Endothelial cell of umbilical vein (primary cell): ENCODE data around the gene EFTUD2. TPM values are rescaled to one million over a fixed set of nuclear protein-coding genes. Genes with fewer than 3 reads are reported as not detected.

Experiments used
- BruUV-seq: library from RNA; stranded (reverse); fragments of 400-500 nt; replicated peaks from 2 replicates; lab custom pipeline; 2021; lab: Mats Ljungman, UMichigan
- CTCF ChIA-PET: fragments of 300-600, 350-600 bp; sonication (Branson Sonifier 250); formaldehyde crosslinking; loops from one replicate; lab custom pipeline; 2021; ENCODE audit warnings: antibody characterized with exemption, inconsistent platforms; lab: Charles Lee
- POLR2A ChIA-PET: fragments of 300-600, 350-600 bp; sonication (Branson Sonifier 250); formaldehyde crosslinking; loops from one replicate; lab custom pipeline; 2021; ENCODE audit warnings: antibody characterized with exemption, inconsistent platforms; lab: Charles Lee
- DNase-seq: peaks from one replicate; pipeline ENCODE4 v3.0.0-alpha.2; 2011; ENCODE audit warnings: low read depth, low spot score
- FAIRE-seq: peaks from 2 replicates; lab custom pipeline; 2011; peaks lifted over from hg19 to GRCh38; lab: Jason Lieb, UNC
- H2AFZ ChIP-seq: 2 replicates; pipeline ENCODE4 v1.6.0; 2012; ENCODE audit warnings: low read depth, low read length, control low read depth, inconsistent platforms
- H3K27ac ChIP-seq: 2 replicates; pipeline ENCODE4 v1.5.1; 2011; ENCODE audit warnings: low read depth, mild to moderate bottlenecking, control low read depth, low read length, moderate library complexity; ENCODE audit not compliant: insufficient read depth
- H3K27me3 ChIP-seq, 2 experiments: 2 replicates each; pipeline versions ENCODE4 v1.6.0 to v1.6.1; 2011; ENCODE audit warnings: low read length in 2 of 2, mixed read lengths in 1 of 2; ENCODE audit not compliant: control insufficient read depth in 2 of 2, insufficient read depth in 2 of 2
- H3K36me3 ChIP-seq, 2 experiments: 2 replicates in 1 of 2; 3 replicates in 1 of 2; pipeline ENCODE4 v1.5.1; 2011; ENCODE audit warnings: low read length in 2 of 2, mild to moderate bottlenecking in 1 of 2, moderate library complexity in 1 of 2; ENCODE audit not compliant: control insufficient read depth in 2 of 2, insufficient read depth in 2 of 2; ENCODE audit errors: extremely low read depth in 1 of 2
- H3K4me1 ChIP-seq: 3 replicates; pipeline ENCODE4 v1.5.1; 2011; ENCODE audit warnings: mild to moderate bottlenecking, low read length; ENCODE audit not compliant: control insufficient read depth, insufficient read depth; ENCODE audit errors: extremely low read depth
- H3K4me2 ChIP-seq: 2 replicates; pipeline ENCODE4 v1.6.1; 2011; ENCODE audit warnings: low read length, control low read depth, mixed read lengths; ENCODE audit not compliant: insufficient read depth
- H3K4me3 ChIP-seq, 3 experiments: fragments of 200-600 bp in 1 of 3; sonication (generic), shearing (Covaris generic) in 1 of 3; replicated peaks in 1 of 3; 2 replicates each; pipeline ENCODE4 v1.5.1; 2011 to 2016; ENCODE audit warnings: control low read depth in 3 of 3, low read length in 3 of 3, mild to moderate bottlenecking in 2 of 3, inconsistent platforms in 1 of 3, low read depth in 1 of 3, moderate library complexity in 1 of 3; ENCODE audit not compliant: insufficient read depth in 1 of 3
- H3K79me2 ChIP-seq: 2 replicates; pipeline ENCODE4 v1.6.0; 2012; ENCODE audit warnings: low read length, inconsistent platforms; ENCODE audit not compliant: control insufficient read depth, insufficient read depth
- H3K9ac ChIP-seq: replicated peaks from 2 replicates; pipeline ENCODE3; 2011; ENCODE audit warnings: low read length, control low read depth; ENCODE audit not compliant: insufficient read depth; ENCODE audit errors: extremely low read depth
- H3K9me1 ChIP-seq: replicated peaks from 3 replicates; pipeline ENCODE4 v1.6.0; 2011; ENCODE audit warnings: mild to moderate bottlenecking, low read length; ENCODE audit not compliant: control insufficient read depth, insufficient read depth; ENCODE audit errors: extremely low read depth
- H3K9me3 ChIP-seq: replicated peaks from 2 replicates; pipeline ENCODE4 v1.5.1; 2012; ENCODE audit warnings: low read length, inconsistent platforms; ENCODE audit not compliant: control insufficient read depth, insufficient read depth
- H4K20me1 ChIP-seq: replicated peaks from 2 replicates; pipeline ENCODE3; 2011; ENCODE audit warnings: mild to moderate bottlenecking, low read length; ENCODE audit not compliant: control insufficient read depth, insufficient read depth; ENCODE audit errors: extremely low read depth
- EZH2 ChIP-seq: IDR thresholded peaks from 2 replicates; pipeline ENCODE4 v1.6.1; 2012; ENCODE audit warnings: borderline replicate concordance, low read depth, mild to moderate bottlenecking, moderate library complexity, low read length, inconsistent platforms; ENCODE audit not compliant: severe bottlenecking
- FOS ChIP-seq: IDR thresholded peaks from 2 replicates; pipeline ENCODE4 v1.6.1; 2011; ENCODE audit warnings: mild to moderate bottlenecking, low read length, moderate library complexity, borderline replicate concordance; ENCODE audit not compliant: insufficient read depth
- GATA2 ChIP-seq: IDR thresholded peaks from 2 replicates; pipeline ENCODE4 v1.7.0; 2011; ENCODE audit warnings: low read depth, mild to moderate bottlenecking, moderate library complexity, mixed read lengths, low read length; ENCODE audit not compliant: insufficient read length, insufficient read depth
- JUN ChIP-seq: IDR thresholded peaks from 2 replicates; pipeline ENCODE4 v1.6.1; 2011; ENCODE audit warnings: borderline replicate concordance, low read depth; ENCODE audit not compliant: insufficient read length, insufficient read depth
- MYC ChIP-seq: IDR thresholded peaks from one replicate; pipeline ENCODE4 v1.6.1; 2011; ENCODE audit warnings: mild to moderate bottlenecking, low read depth, low read length
- POLR2A ChIP-seq: IDR thresholded peaks from 2 replicates; pipeline ENCODE4 v1.6.1; 2012; ENCODE audit warnings: low read depth, mild to moderate bottlenecking, control low read depth, low read length
- POLR2AphosphoS5 ChIP-seq: IDR thresholded peaks from 2 replicates; pipeline ENCODE4 v1.6.1; 2012; ENCODE audit warnings: low read depth, mild to moderate bottlenecking, control low read depth, low read length, moderate library complexity; ENCODE audit not compliant: insufficient read depth
- dilution Hi-C: fragments of 300-500 bp; cut with MboI; formaldehyde crosslinking; loops from one replicate; pipeline ENCODE4 v1.15.0; 2019; ENCODE audit warnings: low sequenced_read_pairs; ENCODE audit not compliant: extremely low pct_ligation_motif_present
- intact Hi-C: fragments of 100-400 bp; cut with micrococcal nuclease; formaldehyde crosslinking; loops from one replicate; pipeline ENCODE4 v1.10.0; 2022
- polyA plus RNA-seq, 4 experiments: library from polyadenylated mRNA; depleted of rRNA in 3 of 4; stranded (reverse) in 3 of 4; unstranded in 1 of 4; fragments of >200 nt; gene quantifications; 2 replicates each; pipeline versions ENCODE4 v1.2.1 to v1.2.3, GENCODE V29; 2011 to 2012; ENCODE audit warnings: missing spikeins in 1 of 4
- total RNA-seq: library from RNA; stranded (reverse); gene quantifications from 2 replicates; pipeline ENCODE4 v1.2.3, GENCODE V29; 2021
- TF ChIP-seq, protein P1 (sequence below), 2 donors: IDR thresholded peaks; 1 replicate in 1 of 2; 2 replicates in 1 of 2; pipeline ENCODE4 v1.5.1; 2011; ENCODE audit warnings: low read length in 2 of 2, mild to moderate bottlenecking in 2 of 2, moderate library complexity in 2 of 2, control low read depth in 1 of 2, inconsistent platforms in 1 of 2, low read depth in 1 of 2; ENCODE audit not compliant: insufficient read depth in 1 of 2; ENCODE audit errors: extremely low read depth in 1 of 2
- TF ChIP-seq, protein P2 (sequence below): IDR thresholded peaks from 2 replicates; pipeline ENCODE4 v1.6.1; 2011; ENCODE audit not compliant: insufficient read depth, insufficient read length

The EFTUD2 gene
- total and polyA plus RNA-seq, 2 donors (not counting 3 experiments of a cell fraction or from before 2014, with no cell fraction given), result 125 to 170 TPM

- DNase-seq (peak; percentile 58), FAIRE-seq (no peak)
- POLR2A ChIA-PET, result interaction anchor here (0.5 kb wide), 1 partner anchor 26 kb away, joined by 3 read pairs; no protein-coding TSS in a partner anchor
- Histone ChIP-seq H3K9ac (peak within 1 kb of the TSS; percentile 93), H3K27ac (peak within 1 kb of the TSS; percentile 58), H3K4me2 (peak within 1 kb of the TSS; percentile 87), H3K79me2 (peaks cover 45% of the 10 kb centered on the region), H3K36me3 (no peaks in the 10 kb centered on the region), H3K27me3 (no peaks in the 10 kb centered on the region), H3K4me1 (peaks cover 7% of the 10 kb centered on the region), H4K20me1 (no peaks in the 10 kb centered on the region), H3K4me3 (peak within 1 kb of the TSS; percentile 85 to 98 (median 96)), H3K9me3 (no peaks in the 10 kb centered on the region), H2AFZ (peak within 1 kb of the TSS; percentile 98), H3K9me1 (no peaks in the 10 kb centered on the region)
- intact Hi-C loops, result loop anchor here (1.0 to 2.0 kb wide), 4 partner anchors 9 to 54 kb away; no protein-coding TSS in a partner anchor
- CTCF ChIA-PET, result interaction anchor here (1.0 to 6.8 kb wide), 6 partner anchors 9 to 52 kb away, joined by 3 to 78 read pairs (median 6); no protein-coding TSS in a partner anchor
- TF ChIP-seq MYC, result no peak
- TF ChIP-seq, protein P1, sequence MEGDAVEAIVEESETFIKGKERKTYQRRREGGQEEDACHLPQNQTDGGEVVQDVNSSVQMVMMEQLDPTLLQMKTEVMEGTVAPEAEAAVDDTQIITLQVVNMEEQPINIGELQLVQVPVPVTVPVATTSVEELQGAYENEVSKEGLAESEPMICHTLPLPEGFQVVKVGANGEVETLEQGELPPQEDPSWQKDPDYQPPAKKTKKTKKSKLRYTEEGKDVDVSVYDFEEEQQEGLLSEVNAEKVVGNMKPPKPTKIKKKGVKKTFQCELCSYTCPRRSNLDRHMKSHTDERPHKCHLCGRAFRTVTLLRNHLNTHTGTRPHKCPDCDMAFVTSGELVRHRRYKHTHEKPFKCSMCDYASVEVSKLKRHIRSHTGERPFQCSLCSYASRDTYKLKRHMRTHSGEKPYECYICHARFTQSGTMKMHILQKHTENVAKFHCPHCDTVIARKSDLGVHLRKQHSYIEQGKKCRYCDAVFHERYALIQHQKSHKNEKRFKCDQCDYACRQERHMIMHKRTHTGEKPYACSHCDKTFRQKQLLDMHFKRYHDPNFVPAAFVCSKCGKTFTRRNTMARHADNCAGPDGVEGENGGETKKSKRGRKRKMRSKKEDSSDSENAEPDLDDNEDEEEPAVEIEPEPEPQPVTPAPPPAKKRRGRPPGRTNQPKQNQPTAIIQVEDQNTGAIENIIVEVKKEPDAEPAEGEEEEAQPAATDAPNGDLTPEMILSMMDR (IDR thresholded peaks at IDR 0.05; ENCODE audit: extremely low read depth in 1 of 2, insufficient read depth in 1 of 2, low read depth in 1 of 2, low read length in 2 of 2), result no peak
- no peak for TF ChIP-seq JUN
- TF ChIP-seq EZH2, result no peak
- TF ChIP-seq POLR2AphosphoS5, result peak; percentile 11
- TF ChIP-seq POLR2A, result peak; percentile 20
- no peak for TF ChIP-seq FOS
- TF ChIP-seq, protein P2, sequence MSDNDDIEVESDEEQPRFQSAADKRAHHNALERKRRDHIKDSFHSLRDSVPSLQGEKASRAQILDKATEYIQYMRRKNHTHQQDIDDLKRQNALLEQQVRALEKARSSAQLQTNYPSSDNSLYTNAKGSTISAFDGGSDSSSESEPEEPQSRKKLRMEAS, result no peak
- TF ChIP-seq GATA2, result no peak
- dilution Hi-C loops, result no loop called here
- BruUV-seq, result no TSS peak
These were observed 69.5 kb downstream of the EFTUD2 start, which contains the start of gene GJC1 for GRCh38 chr17:44829523-44830358. TSS of gene GJC1 (minus strand) at chr17:44830287. CDS start at chr17:44805817, 24,470 bp downstream.
